Adipocyte (in vitro differentiated cells): ENCODE results near the gene SLC35F3.

Source experiments
- DNase-seq: peaks from one replicate; pipeline ENCODE4 v3.0.0-alpha.2; 2015; ENCODE audit warnings: low read depth
- H3K27me3 ChIP-seq: replicated peaks from 2 replicates; pipeline ENCODE4 v1.7.0; 2013; ENCODE audit warnings: mild to moderate bottlenecking, low read length, moderate library complexity; ENCODE audit not compliant: control insufficient read depth, insufficient read depth
- H3K36me3 ChIP-seq: 2 replicates; pipeline ENCODE4 v1.7.0; 2013; ENCODE audit warnings: low read length, mild to moderate bottlenecking, moderate library complexity; ENCODE audit not compliant: control insufficient read depth, insufficient read depth, severe bottlenecking
- H3K4me1 ChIP-seq: 2 replicates; pipeline ENCODE4 v1.7.0; 2013; ENCODE audit warnings: mild to moderate bottlenecking, low read length, moderate library complexity; ENCODE audit not compliant: control insufficient read depth, insufficient read depth
- H3K4me3 ChIP-seq: 2 replicates; pipeline ENCODE4 v1.7.0; 2013; ENCODE audit warnings: mild to moderate bottlenecking, low read length, moderate library complexity
- H3K9ac ChIP-seq: 2 replicates; pipeline ENCODE4 v1.7.0; 2013; ENCODE audit warnings: mild to moderate bottlenecking, low read length, moderate library complexity
- H3K9me3 ChIP-seq: 2 replicates; pipeline ENCODE4 v1.7.0; 2013; ENCODE audit warnings: mild to moderate bottlenecking, low read length, moderate library complexity; ENCODE audit not compliant: control insufficient read depth

SLC35F3 gene

DNA sequence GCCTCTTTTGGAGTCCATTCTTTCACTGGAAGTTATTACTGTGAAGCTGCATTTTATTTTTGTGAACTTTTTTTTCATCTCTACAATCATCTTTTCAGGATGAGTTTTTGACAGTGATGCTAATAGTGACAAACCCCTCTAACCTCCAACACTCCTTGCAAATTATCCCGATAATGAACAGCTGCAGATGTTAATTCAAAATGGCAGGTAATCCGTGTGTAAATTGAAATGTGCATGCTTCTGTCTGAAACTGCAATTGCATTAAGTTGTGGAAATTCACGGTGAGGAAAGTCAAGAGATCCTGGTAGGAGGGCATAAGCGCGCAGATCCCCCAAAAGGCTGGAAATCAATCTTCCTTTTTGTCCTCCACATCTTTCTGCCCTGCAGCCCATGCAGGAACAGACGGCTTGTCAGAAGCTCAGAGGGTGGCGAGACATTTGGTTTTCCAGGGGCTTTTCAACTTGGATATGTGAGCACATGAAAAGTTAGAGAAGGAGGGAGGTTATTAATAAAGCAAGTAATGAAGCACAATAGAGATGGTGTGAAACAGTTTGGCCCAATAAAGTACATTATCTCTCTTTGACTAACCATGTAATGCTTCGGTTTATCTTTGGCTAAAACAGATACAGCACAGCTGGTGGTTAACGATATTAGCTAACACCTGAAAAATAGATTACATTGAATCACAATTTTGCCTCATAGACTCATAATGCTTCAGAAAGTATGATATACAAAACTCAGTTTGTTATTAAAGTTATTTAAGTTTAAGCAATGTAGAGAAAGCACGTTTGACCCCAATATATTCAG is 325.3 kb downstream of the SLC35F3 start:
- no peaks in the 10 kb centered on the region for H3K36me3 ChIP-seq
- DNase-seq: no peak
- no peak overlapping the region for H3K4me3 ChIP-seq
- no peaks in the 10 kb centered on the region for H3K9me3 ChIP-seq
- peaks cover 11% of the 10 kb centered on the region for H3K27me3 ChIP-seq
- no peaks in the 10 kb centered on the region for H3K4me1 ChIP-seq
- H3K9ac ChIP-seq: no peak overlapping the region

DNA sequence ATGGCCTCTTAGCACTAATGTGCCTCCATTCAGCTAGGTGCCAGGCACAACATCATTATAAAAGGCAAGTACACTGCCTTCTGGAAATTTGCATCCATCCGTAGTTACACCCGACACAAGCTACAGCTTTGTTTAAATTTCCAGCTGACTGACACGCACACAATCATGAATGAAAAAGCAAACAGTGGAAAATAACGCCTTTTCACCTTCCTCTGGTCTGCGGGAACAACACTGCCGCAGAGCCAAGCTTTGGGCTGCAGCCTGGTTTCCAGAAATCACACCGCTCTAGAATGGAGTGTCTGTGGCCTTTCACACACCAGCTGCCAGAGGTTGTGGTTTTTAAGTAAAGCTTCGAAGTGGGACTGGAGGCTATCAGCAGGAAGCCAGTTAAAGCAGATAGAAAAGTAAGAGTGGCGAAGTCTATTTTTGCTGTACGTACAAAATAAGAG is 326.0 kb downstream of the SLC35F3 start:
- no peak for DNase-seq
- H3K27me3 ChIP-seq: peaks cover 11% of the 10 kb centered on the region
- H3K9me3 ChIP-seq: no peaks in the 10 kb centered on the region
- H3K4me3 ChIP-seq: no peak overlapping the region
- no peaks in the 10 kb centered on the region for H3K4me1 ChIP-seq
- H3K9ac ChIP-seq: no peak overlapping the region
- H3K36me3 ChIP-seq: no peaks in the 10 kb centered on the region

DNA sequence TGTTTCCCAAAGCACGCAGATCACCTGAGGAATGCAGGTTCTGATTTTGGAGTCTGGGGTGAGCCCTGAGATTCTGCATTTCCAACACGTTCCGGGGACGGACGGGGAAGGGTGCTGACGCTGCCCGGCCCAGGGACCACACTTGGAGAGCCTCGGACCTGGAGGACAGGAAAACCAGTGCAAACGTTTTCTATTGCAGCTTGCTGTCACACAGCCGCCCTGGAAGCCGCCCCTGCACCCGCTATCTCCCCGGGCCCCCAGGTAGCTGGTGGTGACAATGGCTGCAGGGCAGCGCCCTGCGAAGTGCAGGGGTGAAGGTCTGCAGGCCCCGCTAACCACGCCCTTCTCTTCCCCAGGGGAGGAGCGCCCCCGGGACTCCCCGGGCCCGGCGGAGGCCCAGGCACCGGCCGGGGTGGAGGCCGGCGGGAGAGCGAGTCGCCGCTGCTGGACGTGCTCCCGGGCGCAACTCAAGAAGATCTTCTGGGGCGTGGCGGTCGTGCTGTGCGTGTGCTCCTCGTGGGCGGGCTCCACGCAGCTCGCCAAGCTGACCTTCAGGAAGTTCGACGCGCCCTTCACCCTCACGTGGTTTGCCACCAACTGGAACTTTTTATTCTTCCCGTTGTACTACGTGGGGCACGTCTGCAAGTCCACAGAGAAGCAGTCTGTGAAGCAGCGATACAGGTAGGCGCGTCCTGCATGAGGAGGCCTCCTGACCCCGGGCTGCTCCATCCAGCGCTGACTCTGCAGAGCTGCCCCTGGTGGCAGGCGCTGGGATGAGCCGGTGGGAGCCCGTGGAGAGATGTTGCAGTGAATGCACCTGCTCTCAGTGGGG is 326.8 kb downstream of the SLC35F3 start:
- Histone ChIP-seq H3K4me3 (no peak overlapping the region), H3K4me1 (no peaks in the 10 kb centered on the region), H3K9me3 (no peaks in the 10 kb centered on the region), H3K27me3 (peaks cover 11% of the 10 kb centered on the region), H3K36me3 (no peaks in the 10 kb centered on the region), H3K9ac (no peak overlapping the region)
- DNase-seq: no peak

DNA sequence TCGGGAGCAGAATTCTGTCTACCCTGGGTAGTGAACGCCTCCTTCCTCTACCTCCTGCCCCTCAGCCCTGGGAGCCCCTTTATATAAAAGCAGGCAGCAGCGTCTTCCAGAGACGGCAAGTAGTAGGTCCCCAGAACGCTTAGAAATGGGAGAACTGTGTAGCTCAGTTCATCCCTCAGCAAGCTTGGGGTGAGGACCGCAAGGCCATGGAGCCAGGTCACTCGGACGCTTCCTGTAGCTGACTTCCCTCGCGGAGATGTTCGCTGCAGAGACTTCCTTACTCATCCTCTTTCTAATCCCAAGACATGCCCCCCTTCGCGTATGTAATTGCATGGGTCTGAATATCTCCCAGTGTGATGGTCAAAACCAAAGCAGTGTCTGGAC is 327.4 kb downstream of the SLC35F3 start:
- Histone ChIP-seq H3K4me1 (no peaks in the 10 kb centered on the region), H3K36me3 (no peaks in the 10 kb centered on the region), H3K4me3 (no peak overlapping the region), H3K9ac (no peak overlapping the region), H3K27me3 (peaks cover 11% of the 10 kb centered on the region), H3K9me3 (no peaks in the 10 kb centered on the region)
- no peak for DNase-seq

DNA sequence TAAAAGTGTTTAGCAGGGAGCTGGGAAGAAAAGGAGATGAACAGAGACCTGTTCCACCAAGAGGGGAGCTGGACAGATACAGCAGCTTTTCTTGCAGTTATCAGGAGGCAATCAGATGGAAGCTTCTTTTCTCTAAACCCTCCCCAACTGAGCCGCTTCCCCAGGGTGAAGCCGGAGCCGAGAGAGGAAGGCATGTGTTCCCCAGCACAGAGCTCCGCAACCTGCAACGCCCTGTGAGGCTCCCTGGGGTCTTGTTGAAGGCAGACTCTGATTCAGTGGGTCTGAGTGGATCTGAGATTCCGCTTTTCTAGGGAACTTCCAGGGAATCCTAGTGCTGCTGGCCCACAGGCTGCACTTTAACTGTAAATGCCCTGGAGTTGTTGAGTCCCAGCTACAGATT is 329.7 kb downstream of the SLC35F3 start:
- Histone ChIP-seq H3K4me3 (no peak overlapping the region), H3K4me1 (no peaks in the 10 kb centered on the region), H3K9ac (no peak overlapping the region), H3K9me3 (no peaks in the 10 kb centered on the region), H3K27me3 (peaks cover 11% of the 10 kb centered on the region), H3K36me3 (no peaks in the 10 kb centered on the region)
- DNase-seq: no peak

DNA sequence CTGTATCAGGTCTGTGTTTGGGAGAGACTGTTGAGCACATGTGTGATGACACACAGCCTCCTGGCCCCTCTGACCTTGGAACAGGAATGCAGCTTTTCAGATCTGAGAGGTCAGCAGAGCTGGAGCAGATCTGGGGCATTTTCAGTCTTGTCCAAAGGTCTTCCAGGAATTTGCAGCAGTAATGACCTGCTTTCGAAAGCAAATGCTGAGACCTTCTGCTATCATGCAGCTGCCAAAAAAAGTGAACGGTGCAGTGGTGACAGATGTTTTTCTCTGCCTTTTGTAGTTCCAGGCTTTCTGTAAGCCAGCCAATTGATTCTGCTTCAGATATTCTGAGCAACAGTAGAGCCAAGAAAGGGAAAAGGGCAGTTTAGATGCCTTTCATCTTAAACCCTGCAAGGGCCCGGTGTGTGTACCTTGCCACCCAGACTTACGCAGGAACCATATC is 331.0 kb downstream of the SLC35F3 start:
- Histone ChIP-seq H3K4me3 (no peak overlapping the region), H3K4me1 (no peaks in the 10 kb centered on the region), H3K9me3 (no peaks in the 10 kb centered on the region), H3K36me3 (no peaks in the 10 kb centered on the region), H3K9ac (no peak overlapping the region), H3K27me3 (peaks cover 7% of the 10 kb centered on the region)
- DNase-seq: no peak

DNA sequence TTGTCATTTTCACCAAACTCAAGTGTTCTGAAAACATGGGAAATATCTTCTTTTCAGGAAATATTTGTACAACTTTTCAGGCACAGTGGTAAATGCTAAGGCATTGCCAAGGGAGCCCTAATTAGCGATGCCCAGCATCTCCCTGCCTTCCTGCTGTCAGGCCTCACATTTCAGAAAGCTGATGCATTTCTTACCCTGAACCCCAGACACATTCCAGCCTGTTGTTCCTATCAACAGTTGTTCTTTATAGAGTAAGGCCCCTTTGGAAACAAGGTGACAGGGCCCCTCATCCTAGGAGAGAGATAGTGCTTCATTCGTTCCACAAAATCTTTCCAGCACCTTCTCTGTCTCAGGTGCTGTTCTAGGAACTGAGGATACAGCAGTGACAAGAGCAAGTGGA is 332.9 kb downstream of the SLC35F3 start:
- Histone ChIP-seq H3K4me3 (no peak overlapping the region), H3K9ac (no peak overlapping the region), H3K36me3 (no peaks in the 10 kb centered on the region), H3K4me1 (no peaks in the 10 kb centered on the region), H3K27me3 (peaks cover 7% of the 10 kb centered on the region), H3K9me3 (peaks cover 6% of the 10 kb centered on the region)
- no peak for DNase-seq

DNA sequence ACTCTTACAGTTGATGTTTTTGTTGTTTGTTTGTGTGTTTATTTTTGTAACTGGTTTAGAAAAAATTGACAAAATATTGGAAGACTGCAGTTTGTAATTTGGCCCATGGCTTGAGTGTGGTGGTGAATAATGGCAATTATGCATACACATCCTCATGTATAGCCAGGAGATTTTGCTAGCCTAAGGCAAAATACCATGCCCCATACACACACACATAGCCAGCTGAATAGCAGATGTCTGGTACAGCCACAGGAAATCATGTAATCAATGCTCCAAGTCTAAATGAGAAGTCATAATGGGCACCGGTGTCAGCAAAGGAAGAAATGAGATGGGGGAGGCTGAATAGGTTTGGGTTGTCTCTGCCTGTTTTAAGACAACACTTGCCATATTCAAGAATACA is 333.6 kb downstream of the SLC35F3 start:
- Histone ChIP-seq H3K27me3 (peaks cover 3% of the 10 kb centered on the region), H3K9me3 (peaks cover 6% of the 10 kb centered on the region), H3K4me1 (no peaks in the 10 kb centered on the region)

DNA sequence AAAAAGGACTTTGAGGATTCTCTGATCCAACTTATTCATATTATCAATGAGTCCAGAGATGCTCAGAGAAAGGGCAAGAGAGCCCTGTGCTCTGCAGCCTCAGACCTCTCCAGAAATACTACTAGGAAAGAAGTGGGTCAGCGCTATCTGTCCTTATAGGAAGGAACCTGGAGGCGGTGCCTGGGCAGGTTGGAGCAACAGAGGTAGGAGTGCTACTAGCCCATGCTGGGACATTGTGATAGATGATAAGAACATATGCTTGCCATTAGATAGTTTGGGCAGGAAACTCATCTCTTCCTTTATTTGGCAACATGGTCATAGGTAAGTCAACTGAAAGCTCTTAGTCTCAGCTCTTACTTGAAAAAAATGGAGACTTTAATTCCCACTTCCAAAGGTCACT is 335.0 kb downstream of the SLC35F3 start:
- Histone ChIP-seq H3K4me1 (no peaks in the 10 kb centered on the region), H3K9me3 (peaks cover 6% of the 10 kb centered on the region), H3K9ac (no peak overlapping the region), H3K36me3 (no peaks in the 10 kb centered on the region), H3K4me3 (no peak overlapping the region), H3K27me3 (no peaks in the 10 kb centered on the region)
- DNase-seq: no peak

More for the DNA sequence above, 333.6 kb downstream of the SLC35F3 start:
- Histone ChIP-seq H3K9ac (no peak overlapping the region), H3K36me3 (no peaks in the 10 kb centered on the region), H3K4me3 (no peak overlapping the region)
- DNase-seq: no peak

DNA sequence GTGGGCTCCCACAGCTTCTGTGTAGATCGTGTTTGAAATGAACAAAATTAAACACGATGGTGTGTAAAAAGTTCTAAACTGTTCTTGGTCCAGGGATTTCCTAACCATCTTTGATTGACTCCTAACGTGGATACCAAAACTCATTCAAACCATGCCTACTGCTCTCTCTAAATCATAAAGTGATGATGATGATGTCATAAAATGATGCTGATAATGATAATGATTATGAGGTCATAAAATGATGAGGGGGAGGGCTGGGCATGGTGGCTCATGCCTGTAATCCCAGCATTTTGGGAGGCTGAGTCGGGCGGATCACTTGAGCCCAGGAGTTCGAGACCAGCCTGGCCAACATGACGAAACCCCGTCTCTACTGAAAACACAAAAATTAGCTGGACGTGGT is 335.5 kb downstream of the SLC35F3 start:
- Histone ChIP-seq H3K9me3 (peaks cover 6% of the 10 kb centered on the region), H3K4me3 (no peak overlapping the region), H3K27me3 (no peaks in the 10 kb centered on the region), H3K4me1 (no peaks in the 10 kb centered on the region), H3K9ac (no peak overlapping the region), H3K36me3 (no peaks in the 10 kb centered on the region)
- no peak for DNase-seq

DNA sequence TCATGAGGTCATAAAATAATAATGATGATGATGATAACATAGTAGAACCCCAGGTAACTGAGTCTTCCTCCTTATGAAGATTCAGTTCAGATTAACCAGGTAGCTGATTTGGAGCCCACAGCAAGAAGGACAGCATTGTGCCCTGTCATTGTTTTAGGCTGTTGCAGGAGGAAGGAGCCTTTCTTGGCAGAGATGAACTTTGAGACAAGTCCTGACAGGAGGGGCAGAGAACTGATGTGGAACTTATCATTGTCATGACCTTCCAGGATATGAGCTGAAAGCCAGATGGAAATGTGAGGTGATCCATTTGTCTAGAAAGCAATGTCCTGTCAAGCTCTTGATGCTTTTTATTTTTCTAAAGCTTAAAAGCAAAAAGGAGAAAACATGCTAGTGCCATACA is 336.2 kb downstream of the SLC35F3 start:
- Histone ChIP-seq H3K36me3 (no peaks in the 10 kb centered on the region), H3K4me3 (no peak overlapping the region), H3K4me1 (no peaks in the 10 kb centered on the region), H3K27me3 (no peaks in the 10 kb centered on the region), H3K9ac (no peak overlapping the region), H3K9me3 (peaks cover 6% of the 10 kb centered on the region)
- no peak for DNase-seq
